ENCODE results near the gene ARID5B.
"Not testable (repeated sequence)": the region's sequence is repeated elsewhere in the genome, so short reads cannot be mapped to it uniquely, and the experiment has no call there.

ARID5B gene, protein sequence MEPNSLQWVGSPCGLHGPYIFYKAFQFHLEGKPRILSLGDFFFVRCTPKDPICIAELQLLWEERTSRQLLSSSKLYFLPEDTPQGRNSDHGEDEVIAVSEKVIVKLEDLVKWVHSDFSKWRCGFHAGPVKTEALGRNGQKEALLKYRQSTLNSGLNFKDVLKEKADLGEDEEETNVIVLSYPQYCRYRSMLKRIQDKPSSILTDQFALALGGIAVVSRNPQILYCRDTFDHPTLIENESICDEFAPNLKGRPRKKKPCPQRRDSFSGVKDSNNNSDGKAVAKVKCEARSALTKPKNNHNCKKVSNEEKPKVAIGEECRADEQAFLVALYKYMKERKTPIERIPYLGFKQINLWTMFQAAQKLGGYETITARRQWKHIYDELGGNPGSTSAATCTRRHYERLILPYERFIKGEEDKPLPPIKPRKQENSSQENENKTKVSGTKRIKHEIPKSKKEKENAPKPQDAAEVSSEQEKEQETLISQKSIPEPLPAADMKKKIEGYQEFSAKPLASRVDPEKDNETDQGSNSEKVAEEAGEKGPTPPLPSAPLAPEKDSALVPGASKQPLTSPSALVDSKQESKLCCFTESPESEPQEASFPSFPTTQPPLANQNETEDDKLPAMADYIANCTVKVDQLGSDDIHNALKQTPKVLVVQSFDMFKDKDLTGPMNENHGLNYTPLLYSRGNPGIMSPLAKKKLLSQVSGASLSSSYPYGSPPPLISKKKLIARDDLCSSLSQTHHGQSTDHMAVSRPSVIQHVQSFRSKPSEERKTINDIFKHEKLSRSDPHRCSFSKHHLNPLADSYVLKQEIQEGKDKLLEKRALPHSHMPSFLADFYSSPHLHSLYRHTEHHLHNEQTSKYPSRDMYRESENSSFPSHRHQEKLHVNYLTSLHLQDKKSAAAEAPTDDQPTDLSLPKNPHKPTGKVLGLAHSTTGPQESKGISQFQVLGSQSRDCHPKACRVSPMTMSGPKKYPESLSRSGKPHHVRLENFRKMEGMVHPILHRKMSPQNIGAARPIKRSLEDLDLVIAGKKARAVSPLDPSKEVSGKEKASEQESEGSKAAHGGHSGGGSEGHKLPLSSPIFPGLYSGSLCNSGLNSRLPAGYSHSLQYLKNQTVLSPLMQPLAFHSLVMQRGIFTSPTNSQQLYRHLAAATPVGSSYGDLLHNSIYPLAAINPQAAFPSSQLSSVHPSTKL

DNA sequence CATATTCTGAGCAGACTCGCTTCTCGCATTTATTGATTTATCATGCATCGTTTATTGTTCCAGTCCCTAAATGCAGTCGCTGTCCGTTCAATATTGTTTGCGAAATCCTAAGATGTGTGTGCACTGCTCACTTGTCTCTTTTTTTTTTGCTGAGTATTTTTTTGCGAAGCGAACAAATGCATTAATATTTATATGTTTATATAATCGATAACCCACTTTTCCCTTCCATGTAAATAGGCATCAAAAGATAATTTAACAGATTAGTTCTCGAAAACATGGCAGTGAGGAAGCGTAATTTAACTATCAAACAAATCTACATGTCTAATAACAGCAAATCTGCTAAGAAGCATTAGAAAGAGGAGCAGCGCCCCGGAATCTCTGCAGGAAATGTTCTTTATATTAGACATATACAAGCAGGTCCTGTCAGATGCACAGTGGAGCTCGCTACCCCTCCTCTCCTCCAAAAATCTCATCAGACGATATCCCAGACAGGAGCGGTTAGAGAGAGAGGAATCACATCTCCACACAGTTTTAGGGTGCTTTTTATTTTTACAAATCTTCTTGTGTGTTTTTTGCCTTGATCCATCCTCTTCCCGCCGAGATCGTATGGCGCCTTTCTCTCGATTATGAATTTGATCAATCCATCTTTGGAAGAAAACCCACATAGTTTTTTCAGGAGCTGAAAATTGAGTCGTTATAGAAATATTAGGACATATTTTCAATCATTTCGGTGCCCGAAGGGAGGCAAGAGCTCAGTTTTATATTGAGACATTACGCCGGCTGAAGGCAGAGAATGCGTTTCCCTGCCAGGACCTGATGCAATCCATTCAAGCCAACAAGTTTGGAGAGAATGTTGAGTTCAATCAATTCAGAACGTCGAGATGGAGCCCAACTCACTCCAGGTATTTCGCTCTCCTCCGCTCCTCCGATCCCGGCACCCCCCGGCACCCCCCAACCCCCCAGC is at the start of gene ARID5B:
Gene ARID5B, plus strand, starts transcription at position 871 of the 964 bp plus-strand sequence. Its CDS starts 11 bp downstream, at position 882.
- peak; percentile 74 for DNase-seq (ENCODE audit: low spot score)

DNA sequence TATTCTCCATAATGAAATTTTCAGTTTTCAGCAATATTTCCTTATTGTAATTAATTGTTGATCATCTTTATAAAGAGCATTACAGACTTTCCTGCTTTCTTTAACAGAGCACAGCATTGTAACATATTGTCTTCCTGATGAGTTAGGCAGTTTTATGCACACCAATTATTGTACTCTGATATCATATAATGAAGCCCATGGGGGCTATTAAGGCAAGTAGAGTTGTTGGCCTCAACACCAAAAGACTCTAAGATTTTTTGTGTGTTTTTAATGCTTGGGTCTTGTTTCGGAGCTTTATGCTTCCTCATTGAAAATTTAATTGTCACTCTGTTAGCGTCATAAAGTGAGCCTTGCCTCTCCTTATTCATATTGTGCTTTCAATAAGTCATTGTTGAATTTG is 49.2 kb upstream of the ARID5B start:
- DNase-seq (ENCODE audit: low spot score): no peak

DNA sequence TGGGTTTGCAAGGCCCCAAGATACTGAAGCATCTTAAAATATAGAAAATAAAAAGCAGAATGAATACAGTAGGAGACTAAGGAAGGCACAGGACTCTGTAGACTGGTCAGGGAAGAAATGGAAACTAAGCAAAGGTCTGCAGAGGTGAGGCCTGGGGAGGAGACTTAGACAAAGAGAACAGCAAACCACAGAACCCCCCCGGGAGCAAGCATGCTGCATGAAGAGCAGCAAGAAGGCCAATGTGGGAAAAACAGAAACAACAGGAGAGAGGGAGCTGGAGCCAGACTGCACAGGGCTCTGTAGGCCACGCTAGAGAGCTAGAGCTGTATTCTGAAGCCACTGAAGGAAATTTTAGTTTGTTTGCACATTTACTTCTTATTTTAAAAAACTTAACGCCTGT is 45.7 kb upstream of the ARID5B start:
- no peak for DNase-seq (ENCODE audit: low spot score)

DNA sequence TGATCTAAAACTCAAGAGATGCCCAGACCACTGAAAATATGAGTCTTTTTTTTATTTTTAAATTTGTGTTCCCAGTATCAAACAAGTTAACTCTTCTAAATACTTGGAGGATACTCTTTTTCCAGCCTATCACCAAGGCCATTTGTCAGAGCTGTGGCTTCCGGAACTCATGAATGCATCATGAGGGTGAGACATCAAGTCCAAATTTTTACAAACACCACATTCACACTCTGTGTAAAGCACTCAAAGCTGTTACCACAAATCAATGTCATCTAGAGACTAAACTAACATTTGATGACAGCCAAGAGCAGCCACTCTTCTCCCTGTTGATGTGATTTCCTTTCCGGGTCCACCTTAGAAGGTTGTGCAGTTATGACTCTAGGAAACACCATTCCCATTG is 43.8 kb upstream of the ARID5B start:
- DNase-seq (ENCODE audit: low spot score): no peak

DNA sequence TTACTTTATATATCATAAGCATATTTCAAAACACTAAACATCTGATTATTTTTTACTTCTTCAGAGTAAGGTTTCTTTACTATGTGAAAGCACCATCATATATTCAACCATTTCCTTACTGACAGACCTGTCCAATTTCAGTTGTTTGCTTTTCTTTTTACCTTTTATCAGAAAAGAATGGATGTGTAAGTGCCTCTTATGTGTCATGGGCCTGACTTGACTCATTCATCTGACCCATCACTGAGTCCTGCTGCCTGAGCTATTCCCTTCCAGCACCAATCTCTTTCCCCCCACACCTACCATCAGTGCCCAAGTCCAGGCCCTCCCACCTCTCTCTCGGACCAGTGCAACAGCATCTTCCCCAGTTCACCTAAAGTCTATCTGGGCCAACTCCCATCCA is 41.7 kb upstream of the ARID5B start:
- no peak for DNase-seq (ENCODE audit: low spot score)

DNA sequence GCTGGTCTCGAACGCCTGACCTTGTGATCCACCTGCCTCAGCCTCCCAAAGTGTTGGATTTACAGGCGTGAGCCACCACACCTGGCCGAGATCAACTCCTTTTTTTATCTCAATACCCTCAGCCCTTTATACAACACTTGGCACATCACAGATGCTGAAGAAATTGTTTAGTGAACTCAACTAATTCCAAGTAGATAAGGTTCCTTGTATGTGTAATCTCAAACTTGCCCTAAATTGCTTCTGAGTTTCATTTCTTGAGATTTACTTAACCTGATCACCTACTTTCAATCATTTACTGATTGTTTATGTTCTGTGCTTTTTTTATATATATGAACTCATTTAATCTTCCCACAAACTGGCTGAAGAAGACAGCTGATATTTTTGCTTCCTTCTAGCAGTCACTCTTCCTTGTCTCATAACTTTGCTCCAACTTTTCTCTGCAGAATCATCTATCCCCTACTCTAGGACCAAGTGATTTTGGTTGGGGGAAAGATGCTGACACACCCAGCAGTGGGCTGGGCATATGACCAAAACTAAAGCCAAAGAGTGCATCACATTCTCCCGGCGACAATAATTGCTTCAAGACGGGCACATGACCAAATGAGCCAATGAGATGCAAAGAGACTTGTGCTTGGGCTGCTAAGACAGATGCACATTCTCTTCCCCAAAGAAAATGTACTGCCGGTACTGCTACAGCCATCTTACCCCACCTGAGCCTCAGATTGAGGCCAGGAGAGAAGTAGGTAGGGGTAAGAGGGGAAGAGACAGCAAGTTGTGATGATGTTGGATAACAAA is 40.3 kb upstream of the ARID5B start:
- DNase-seq (ENCODE audit: low spot score): no peak

DNA sequence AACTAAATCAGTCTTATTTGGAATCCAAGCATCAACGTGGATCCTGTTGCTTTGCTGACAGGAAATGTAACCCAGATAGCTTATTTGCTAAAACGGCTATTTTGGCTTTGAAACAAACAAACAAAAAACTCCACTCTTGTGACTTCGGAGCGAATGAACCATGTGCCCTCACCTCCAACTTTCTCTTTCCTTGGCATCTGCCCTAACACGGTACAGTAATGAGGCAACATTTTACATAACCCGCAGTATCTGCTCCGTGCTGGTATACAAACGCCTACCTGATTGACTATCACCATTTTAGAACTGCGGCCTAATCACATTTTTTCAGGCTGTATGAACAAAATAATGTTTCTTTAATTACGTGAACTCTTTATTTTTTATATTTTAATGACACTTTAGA is 37.5 kb upstream of the ARID5B start:
- DNase-seq (ENCODE audit: low spot score): no peak

DNA sequence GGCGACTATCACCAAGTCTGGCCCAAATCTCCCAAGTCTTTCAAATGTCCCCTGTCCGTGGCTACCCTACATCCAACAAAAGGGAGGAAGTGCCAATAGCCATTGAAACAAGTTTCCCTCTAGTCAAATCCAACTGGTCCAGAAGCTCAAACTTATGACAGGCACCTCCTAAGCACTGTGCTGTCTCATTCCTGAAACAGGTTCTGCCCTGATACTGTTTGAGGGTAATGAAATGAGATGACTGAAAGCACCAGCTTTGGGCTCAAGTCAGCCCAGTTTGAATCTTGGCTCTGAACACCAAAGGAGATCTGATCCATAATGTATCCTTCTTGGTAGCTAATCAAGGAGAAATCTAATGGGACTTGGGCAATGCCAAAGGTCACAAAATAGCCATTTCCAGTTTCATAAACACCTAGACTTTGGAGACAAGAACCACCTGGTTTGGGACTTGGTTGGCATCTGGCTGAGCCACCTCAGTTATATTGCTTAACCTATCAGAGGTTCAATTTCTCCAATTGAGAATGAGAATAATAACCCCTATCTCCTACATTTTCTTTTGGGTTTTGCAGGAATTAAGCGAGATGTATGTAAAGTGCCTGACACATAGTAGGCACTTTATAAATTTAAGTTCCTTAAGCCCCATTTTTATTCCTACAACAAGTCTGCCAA is 34.7 kb upstream of the ARID5B start:
- DNase-seq (ENCODE audit: low spot score): no peak

DNA sequence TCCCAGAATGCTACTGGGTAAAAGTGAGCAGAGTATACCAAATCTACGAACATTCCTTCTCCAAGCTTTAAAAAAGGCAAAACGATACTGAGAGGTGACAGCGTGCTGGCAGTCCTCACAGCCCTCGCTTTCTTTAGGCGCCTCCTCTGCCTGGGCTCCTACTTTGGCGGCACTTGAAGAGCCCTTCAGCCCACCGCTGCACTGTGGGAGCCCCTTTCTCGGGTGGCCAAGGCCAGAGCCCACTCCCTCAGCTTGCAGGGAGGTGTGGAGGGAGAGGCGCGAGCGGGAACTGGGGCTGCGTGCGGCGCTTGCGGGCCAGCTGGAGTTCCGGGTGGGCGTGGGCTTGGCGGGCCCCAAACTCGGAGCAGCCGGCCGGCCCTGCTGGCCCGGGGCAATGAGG is 34.1 kb upstream of the ARID5B start:
- not testable (repeated sequence) for DNase-seq (ENCODE audit: low spot score)

DNA sequence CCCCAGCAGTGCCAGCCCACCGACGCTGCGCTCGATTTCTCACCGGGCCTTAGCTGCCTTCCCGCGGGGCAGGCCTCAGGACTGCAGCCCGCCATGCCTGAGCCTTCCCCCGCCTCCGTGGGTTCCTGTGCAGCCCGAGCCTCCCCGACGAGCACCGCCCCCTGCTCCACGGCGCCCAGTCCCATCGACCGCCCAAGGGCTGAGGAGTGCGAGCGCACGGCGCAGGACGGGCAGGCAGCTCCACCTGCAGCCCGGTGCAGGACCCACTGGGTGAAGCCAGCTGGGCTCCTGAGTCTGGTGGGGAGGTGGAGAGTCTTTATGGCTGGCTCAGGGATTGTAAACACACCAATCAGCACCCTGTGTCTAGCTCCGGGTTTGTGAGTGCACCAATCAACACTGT is 33.7 kb upstream of the ARID5B start:
- not testable (repeated sequence) for DNase-seq (ENCODE audit: low spot score)

DNA sequence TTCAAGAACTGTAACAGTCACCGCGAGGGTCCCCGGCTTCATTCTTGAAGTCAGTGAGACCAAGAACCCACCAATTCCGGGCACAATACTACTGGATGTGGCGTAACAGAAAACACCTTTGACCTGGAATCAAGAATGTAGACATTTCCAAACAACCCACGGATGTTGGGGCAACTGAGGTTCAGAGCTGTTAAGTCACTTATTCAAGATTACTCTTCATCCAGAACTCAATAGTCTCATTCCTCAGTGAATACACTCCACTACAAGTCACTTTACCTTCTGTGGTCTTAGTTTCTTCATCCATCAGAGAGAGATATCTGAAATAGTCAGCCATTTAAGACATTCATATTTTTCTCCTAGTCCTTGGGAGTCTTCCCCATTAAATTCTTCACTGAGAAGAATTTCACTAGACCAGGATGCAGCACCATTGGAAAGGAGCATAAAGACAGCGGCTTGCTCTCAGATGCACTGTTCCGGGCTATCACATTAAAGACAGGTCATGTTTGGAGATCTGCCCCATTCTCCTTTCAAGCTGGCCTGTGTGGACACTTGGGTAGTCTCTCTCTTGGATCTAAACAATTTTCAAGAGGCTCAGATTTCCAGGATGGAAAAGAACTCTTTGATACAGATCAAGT is 32.3 kb upstream of the ARID5B start:
- no peak for DNase-seq (ENCODE audit: low spot score)

DNA sequence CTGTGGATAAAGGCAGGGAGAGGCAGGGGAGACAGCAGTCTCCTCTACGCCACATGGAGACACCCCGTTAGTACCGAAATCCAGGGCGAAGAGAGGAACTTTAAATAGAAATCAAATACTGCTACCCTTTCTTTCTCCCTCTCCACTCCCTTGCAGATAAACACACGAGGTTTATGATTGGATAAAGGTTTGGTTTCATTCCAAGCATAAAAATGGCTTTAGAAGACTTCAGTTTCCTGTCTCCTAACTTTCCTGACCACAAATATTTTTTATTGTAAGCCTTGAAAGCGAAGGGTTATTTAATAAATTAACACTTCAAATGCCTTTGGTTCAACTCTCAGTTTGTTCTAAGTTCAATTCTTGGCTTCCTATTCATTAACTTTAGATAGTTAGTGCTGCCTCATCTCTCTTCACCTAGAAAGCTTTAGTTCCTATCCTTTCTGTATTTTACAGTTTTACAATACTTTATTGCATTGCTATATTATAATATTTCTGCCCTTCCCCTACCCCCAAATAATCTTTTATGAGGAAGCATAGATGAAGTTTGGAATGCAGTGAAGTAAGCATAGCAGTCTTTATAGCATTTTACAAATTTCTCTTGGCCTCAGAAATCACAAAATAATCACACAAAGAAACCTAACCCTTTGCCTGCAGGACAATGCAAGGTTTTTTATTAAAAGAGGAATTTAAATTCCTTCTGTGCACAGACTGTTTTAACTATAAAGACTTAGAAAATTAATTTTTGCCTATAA is 31.5 kb upstream of the ARID5B start:
- peak; percentile 8 for DNase-seq (ENCODE audit: low spot score)

DNA sequence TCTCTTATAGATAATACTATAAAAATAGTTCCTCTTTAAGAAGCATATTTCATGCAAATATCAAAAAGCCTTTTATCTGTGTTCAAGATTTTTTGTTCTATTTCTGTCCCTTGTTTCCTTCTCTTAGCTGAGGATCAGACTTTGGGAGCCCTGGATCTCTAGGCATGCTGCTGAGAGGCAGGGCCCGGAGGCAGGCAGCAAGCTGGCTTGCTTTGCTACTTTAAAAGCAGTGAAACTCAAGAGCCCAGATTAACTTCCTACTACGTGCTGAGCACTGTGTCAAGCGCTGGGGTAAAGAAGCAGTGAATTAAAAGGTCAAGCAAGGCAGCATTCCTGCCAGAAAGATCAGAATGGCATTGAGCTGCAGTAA is 31.0 kb upstream of the ARID5B start:
- no peak for DNase-seq (ENCODE audit: low spot score)

DNA sequence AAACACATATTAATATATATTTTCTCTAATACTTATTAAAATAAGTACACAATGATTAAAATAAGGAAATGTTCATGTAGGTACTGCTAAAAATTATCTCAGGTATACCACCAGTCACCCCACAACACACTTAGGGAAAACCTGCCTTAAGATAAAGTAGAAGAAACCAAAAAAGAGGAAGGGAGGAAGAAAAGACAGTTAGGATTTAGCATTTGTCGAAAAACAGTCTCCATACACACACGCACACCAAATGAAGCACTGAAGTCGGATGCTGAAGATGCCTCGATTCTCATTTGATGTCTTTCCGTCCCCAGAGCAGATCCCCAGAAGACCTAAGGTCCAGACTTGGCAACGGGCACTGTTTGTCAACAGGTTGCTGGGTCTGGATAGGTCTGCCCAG is 30.0 kb upstream of the ARID5B start:
- DNase-seq (ENCODE audit: low spot score): no peak

DNA sequence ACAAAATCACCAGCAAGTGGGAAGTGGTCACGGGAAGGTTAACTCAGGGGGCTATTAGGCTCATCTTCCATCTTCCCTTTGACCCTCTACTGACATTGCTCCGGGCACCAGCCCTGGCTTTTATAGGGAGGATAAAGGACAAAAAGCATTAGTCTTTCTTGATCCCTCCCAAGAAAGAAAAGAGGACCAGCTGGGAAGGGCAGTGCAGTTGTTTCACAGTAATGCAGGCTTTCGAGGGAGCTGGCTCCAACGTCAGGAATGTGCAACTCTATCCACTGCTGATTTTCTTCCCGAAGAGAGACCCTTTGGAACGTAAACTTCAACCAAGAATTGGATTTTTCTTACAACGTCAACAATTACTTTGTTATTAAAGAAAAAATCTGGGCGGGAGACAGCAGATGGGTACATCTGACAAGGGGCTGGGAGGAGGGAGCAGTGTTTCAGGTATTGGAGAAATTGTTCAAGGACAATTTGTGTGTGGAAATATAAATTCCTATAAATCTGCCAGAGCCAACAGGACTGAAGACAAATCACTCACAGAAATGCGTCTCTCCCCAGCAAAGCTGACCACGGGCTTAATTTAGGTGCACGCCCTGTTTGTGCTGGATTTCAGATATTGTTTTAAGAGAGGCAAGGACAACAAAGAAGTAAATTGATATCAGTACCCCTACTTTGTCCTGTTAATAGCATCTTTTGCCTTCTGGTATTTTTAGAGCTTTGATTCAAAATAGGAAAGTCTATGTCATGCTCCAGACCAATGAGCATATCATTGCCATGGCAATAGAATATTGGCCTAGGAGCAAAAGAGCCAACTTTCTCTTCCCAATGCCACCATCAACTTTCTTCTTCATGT is 23.4 kb upstream of the ARID5B start:
- no peak for DNase-seq (ENCODE audit: low spot score)

DNA sequence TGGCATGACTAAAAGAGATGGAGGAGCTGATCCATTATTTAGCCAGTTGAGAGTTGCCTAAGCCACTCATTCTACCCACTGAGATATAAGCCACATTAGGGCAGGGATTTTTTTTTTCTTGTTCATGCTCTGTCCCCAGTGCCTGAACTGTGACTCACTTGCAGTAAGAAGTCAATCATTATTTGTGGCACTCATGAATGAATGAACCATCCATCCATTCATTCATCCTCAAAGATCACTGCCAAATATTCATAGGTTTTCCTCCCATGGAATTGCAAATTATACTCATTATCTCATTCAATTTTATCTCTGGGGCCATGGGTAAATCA is 22.8 kb upstream of the ARID5B start:
- no peak for DNase-seq (ENCODE audit: low spot score)

DNA sequence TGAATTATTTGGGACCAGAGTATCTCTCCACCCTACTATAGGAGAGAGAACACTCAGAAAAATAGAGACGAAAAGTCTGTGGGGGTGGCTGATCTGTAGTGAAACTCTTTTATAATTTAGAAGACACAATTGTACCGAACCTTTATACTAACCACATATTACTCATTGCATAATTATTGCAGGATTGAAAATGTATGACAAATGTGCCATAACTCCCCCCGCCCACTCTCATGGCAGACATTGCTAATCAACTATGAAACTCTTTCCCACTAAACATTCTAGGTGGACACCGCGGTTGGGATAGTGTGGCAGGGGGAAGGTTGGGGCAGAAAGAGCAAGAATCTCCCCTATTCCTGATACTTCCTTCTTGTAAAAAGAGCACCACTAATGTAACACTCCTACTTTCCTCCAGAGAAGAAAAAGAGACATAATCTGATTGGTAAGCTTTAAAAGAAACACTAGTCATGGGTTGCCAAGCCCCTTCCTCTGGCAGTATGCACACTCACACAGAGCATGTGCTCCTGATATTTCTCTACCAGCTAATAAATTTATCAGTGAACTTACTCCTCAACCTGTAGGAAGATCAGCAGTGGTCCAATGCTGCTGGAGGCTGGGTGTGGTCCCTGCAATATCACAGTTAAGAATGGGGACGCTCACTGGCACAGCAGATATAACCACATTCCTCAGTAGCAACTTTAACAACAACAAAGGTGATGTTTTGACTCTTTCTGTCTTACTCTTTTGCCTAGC is 18.7 kb upstream of the ARID5B start:
- peak; percentile 28 for DNase-seq (ENCODE audit: low spot score)
